NCI-H446 treated with DMSO at 0.1 percent for 48 hours (cell line): ENCODE measurements around the gene PRKG1.
"Not testable (repeated sequence)": the region's sequence is repeated elsewhere in the genome, so short reads cannot be mapped to it uniquely, and the experiment has no call there.

ENCODE experiments used
- DNase-seq: peaks from one replicate; lab custom pipeline; 2025; lab: John Stamatoyannopoulos, UW

The PRKG1 gene

GRCh38 chr10:51377932-51378599 lies 303.8 kb downstream of the PRKG1 start:
- no peak for DNase-seq

GRCh38 chr10:51382181-51382580 lies 307.9 kb downstream of the PRKG1 start:
- no peak for DNase-seq

GRCh38 chr10:51384971-51385370 lies 310.7 kb downstream of the PRKG1 start:
- DNase-seq, result no peak

GRCh38 chr10:51386248-51386885 lies 312.1 kb downstream of the PRKG1 start:
- no peak for DNase-seq

GRCh38 chr10:51389415-51390321 lies 315.4 kb downstream of the PRKG1 start:
- DNase-seq, result peak; percentile 12

GRCh38 chr10:51393006-51393405 lies 318.7 kb downstream of the PRKG1 start:
- not testable (repeated sequence) for DNase-seq

GRCh38 chr10:51394039-51394438 lies 319.8 kb downstream of the PRKG1 start:
- no peak for DNase-seq

- DNase-seq, result no peak
Measured at GRCh38 chr10:51397244-51397643, 323.0 kb downstream of the PRKG1 start.

GRCh38 chr10:51397695-51398094 lies 323.4 kb downstream of the PRKG1 start:
- DNase-seq, result peak; percentile 54

- DNase-seq, result no peak
Measured at GRCh38 chr10:51399840-51400239, 325.6 kb downstream of the PRKG1 start.

- DNase-seq, result no peak
Measured at GRCh38 chr10:51400392-51401096, 326.3 kb downstream of the PRKG1 start.

GRCh38 chr10:51403521-51403920 lies 329.2 kb downstream of the PRKG1 start:
- DNase-seq, result no peak

GRCh38 chr10:51405580-51406351 lies 331.5 kb downstream of the PRKG1 start:
- no peak for DNase-seq

GRCh38 chr10:51406581-51406980 lies 332.3 kb downstream of the PRKG1 start:
- no peak for DNase-seq

GRCh38 chr10:51416494-51416893 lies 342.2 kb downstream of the PRKG1 start:
- DNase-seq, result no peak

GRCh38 chr10:51419196-51420093 lies 345.2 kb downstream of the PRKG1 start:
- no peak for DNase-seq

- DNase-seq, result no peak
Measured at GRCh38 chr10:51421853-51422252, 347.6 kb downstream of the PRKG1 start.

- DNase-seq, result no peak
Measured at GRCh38 chr10:51422311-51423120, 348.2 kb downstream of the PRKG1 start.

GRCh38 chr10:51423121-51423452 lies 348.8 kb downstream of the PRKG1 start:
- DNase-seq, result no peak

GRCh38 chr10:51425431-51425830 lies 351.1 kb downstream of the PRKG1 start:
- peak; percentile 5 for DNase-seq
